NCI-H82 treated with DMSO at 0.1 percent for 48 hours (cell line): ENCODE data around the gene PELO.
"Not testable (repeated sequence)": the region's sequence is repeated elsewhere in the genome, so short reads cannot be mapped to it uniquely, and the experiment has no call there.

Source experiments
- DNase-seq: peaks from one replicate; lab custom pipeline; 2025; ENCODE audit not compliant: unreplicated experiment; lab: John Stamatoyannopoulos, UW

The PELO gene, protein sequence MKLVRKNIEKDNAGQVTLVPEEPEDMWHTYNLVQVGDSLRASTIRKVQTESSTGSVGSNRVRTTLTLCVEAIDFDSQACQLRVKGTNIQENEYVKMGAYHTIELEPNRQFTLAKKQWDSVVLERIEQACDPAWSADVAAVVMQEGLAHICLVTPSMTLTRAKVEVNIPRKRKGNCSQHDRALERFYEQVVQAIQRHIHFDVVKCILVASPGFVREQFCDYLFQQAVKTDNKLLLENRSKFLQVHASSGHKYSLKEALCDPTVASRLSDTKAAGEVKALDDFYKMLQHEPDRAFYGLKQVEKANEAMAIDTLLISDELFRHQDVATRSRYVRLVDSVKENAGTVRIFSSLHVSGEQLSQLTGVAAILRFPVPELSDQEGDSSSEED

DNA sequence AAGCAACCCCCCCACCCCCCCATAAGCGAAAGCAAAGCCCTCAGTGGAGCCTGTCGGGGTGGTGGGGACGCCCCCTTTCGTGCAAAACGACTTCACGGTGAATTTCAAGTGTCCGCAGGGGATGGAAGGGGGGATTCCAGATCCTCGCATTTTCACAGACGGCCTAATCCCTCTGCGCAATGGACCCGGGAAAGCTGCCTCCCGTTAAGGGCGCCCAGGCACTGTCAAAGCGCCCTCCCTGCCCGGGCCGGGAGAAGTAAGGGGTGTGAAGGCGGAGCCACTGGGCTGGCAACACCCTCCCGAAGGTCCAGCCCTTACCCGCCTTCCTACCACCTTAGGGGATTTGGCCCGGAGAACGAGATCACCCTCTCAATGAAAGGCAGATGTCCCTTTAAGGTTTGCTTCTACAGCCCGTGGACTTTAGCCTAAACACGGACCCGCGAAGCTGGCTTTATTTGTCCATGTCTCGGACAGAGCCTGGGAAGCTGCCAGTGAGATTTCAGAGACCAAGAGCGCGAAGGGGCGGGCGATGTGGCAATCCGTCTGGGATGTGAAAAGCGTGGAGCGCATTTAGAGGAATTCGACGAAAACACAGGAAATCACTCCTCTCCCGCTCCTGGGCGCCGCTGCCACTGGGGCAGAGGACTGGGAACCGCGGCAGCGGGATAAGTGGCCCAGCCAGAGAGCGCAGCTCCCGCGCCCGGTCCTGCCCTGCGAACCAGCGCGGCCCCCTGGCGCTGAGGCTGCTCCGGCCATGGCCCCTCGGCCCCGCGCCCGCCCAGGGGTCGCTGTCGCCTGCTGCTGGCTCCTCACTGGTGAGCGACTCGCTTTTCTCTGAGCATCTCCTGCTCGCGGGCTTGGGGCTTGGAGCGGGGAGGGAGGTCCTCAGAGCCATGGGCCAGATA lies at the start of gene PELO, which contains the start of gene ITGA1:
Gene PELO, plus strand, starts transcription at position 317 of the 905 bp plus-strand sequence. CDS start 12,479 bp downstream, outside the sequence.
Gene ITGA1, plus strand, starts transcription at position 317 of the 905 bp plus-strand sequence. Its CDS starts 438 bp downstream, at position 755.
- no peak for DNase-seq

DNA sequence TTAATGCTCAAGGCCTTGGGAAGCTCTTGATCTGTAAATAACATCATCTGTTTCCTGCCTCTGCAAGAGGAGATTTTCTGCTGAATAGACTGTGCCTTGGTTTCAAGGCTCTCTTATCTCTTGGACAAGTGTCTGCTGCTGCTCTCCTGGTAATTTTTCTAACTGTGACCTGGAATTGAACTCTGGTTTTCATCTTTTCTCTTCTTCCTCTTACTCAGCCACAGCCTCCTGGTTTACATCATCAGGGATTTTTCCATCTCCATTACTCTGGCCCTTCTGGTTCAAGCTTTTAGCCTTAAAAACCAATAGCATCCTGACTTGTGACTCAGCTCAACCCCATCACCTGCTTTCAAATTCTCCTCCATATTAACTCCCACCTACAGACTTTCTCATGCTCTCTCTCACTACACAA lies 49.6 kb upstream of the PELO start:
- DNase-seq, result no peak

DNA sequence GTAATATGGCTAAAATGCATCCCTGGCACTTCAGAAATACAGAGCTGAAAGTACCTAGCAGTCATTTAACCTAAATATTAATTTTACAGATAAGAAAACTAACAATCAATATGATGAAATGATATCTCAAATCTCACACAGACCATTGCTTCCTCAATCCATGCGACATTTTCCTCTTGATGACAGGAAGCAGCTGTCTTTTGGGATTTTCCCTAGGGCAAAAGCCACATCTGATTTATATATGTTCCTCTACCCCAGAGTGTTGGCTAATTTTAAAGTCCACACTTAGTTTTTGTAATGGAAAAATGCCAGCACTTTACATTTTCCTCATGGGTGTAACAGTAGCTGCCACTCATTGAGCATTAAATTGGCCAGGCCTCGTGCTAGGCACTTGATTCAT lies 47.7 kb upstream of the PELO start:
- no peak for DNase-seq

DNA sequence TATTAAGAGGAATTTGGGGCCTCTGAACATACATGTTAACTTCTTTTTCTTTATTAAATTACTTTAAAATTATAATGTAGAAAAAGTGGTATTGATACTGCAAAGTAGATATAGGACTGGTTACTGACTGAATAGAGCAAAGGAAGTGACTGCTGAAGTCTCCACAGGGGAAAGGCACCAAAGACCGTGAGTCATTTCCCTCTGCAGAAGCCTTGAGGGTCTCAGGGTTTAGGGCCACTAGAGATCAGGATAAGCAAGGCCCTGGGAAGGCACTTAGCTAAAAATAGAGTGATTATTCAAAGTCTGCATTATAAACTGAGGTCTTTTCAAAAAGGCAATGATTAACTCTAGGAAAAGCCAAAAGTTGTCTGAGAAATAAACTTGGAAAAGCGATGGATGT lies 44.7 kb upstream of the PELO start:
- no peak for DNase-seq

DNA sequence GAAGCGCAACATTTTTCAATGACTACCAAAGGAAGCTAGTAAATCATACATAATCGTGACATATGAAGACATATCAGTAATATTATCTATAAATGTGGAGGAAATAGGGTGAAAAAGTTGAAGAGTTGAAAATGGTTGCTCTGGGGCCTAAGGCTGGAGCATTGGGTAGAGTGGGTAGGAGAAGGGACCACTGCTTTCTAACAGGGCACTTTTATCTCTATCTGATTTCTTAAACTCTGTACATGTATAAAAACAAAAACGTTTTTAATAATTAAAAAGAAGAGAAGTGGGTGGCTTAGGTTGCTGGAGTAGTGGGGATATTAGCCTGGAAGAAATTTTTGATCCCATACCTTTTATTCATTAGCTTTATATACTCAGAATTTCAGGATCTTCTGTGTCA lies 44.2 kb upstream of the PELO start:
- DNase-seq, result no peak

DNA sequence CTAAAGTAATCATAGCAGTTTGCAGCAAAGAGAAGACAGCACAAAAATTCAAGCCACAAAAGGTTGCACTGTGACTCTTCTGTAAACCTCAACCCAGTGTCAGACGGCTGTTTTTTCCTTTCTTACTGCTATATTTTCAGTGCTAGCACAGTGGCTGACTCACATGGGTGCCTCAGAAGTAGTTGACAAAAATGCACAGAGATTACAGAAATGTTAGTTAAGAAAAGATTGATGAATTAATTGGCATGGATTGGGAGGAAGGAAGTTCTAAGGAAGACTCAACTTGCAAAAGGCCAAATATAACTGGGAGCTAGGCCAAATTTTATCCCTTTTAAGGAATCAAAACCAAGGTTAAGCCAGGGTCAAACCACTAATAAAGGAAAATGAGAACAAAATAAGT lies 43.7 kb upstream of the PELO start:
- no peak for DNase-seq

DNA sequence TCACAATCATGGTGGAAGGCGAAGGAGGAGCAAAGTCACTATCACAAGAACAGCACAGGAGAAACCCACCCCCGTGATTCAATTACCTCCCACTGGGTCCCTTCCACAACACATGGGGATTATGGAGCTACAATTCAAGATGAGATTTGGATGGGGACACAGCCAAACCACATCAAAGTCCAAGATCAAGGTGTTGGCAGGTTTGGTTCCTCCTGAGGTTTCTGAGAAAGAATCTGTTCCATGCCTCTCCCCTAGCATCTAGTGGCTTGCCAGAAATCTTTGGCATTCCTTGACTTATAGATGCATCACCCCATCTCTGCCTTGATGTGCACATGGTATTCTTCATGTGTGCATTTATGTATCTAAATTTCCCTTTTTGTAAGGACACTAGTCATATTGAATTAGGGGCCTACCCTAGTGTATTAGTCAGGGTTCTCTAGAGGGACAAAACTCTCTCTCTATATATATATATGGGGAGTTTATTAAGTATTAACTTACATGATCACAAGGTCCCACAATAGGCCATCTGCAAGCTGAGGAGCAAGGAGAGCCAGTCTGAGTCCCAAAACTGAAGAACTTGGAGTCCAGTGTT lies 42.8 kb upstream of the PELO start:
- DNase-seq, result not testable (repeated sequence)

DNA sequence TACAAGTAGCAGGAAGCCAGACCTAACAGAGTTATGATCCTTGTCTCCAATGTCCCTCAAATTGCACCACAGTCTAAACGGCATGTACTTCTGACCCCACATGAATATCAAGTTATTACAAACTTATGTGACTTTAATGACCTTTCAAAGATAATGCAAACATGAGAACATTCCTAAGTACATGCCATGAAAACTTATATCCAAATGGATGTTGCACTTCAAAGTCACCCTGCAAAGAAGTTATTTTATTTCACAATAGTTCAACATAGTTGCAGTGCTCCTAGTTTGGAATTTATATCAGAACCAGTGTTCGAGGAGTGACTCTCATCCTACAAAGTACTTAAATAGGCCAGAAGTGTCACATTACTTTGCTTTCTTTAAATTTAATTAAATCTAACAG lies 41.2 kb upstream of the PELO start:
- no peak for DNase-seq

DNA sequence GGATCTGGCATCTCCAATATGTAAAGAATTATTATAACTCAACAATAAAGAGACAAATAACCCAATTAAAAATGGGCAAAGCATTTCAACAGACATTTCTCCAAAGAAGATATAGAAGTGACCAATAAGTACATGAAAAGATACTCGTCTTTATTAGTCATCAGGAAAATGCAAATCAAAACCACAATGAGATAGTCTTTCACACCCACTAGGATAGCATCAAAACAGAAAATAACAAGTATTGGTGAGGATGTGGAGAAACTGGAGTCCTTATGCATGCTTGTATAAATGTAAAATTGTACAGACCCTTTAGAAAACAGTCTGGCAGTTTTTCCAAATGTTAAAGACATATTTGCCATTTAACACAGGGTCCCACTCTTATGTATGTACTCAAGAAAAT lies 39.1 kb upstream of the PELO start:
- no peak for DNase-seq

DNA sequence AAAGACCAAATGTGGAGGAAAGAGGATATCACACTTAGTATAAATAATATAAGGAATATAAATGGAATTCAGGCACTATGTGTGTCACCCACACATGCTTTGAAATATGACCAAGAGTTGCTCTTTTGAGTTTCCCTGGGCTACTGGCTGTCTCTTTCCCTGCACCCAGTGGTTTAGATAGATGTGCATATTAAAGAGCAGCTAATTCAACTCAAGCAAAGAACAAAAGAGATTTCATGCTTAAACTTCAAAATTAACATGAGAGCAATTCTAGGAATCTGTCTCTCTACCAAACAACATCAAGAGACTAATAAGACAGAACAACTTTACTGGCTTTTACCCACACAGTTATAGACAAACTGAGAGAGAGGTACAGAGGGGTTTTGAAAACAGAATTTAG lies 38.0 kb upstream of the PELO start:
- DNase-seq, result no peak

DNA sequence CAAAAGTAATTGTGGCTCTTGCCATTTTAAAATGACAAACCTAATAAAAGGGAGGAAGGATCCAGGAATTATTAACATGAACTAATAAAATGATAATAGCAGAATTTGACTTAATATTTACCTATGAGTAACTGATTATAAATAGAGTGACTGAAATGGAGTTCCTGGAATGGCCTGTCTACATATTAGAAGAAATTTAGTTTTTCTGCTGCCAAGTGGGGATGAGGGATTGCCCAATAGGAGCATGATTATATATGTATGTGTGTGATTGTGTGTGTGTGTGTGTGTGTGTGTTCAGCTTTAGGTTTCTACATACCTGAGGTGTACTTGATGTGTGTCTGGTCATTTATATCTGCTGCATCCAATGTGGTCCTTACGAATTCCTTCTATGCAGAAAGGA lies 36.6 kb upstream of the PELO start:
- no peak for DNase-seq

DNA sequence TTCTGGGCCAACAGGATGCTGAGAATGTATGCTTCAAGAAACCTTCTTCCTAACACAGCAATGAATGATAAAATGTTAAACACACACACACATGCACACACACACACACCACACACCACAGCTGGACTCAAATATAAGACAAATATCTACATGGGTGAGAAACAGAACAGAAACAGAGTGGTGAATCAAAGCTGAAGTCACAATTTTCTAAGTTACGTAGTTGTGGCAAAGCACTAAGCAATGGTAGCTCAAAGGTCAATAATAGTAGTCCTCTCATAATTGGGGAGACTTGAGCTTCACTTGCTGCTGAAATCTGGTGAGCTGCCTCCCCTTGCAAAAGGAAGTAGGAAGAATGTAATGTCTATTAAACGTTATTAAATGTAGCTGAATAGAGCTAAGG lies 33.7 kb upstream of the PELO start:
- DNase-seq, result no peak

DNA sequence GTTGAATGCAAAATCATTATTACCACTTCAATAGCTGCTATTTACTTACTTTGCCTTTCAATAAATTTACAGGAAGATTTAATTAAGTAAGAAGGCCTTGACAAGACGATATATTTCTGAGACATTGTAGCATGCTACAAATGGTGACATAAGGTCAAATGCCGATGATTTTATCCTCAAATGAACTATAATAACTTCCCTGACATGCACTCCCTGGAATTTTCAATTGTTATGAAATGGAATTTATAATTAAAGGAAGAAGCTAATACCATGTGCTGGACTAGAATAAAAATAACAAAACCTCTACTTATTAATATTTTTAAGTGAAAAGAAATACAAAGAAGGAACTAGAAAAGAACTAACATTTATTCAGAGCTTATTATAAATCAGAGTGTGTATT lies 30.2 kb upstream of the PELO start:
- DNase-seq, result no peak

DNA sequence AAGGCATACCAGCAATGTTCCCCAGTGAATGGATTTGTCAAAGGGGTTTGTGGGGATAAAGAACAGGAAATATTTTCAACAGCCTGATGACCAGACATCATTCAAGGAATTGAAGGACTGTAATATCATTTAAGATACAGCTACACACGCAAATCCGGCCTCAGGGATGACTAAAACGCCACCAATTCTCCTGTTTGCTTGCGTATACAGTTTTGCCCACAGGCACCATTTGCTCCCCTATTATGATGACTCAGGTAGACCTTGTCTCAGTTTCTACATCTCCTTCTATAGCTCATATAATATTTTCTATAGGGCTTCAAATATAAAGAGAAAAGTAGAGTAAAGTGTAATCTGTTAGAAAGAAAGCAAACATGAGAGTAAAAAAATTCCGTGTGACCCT lies 29.7 kb upstream of the PELO start:
- no peak for DNase-seq

DNA sequence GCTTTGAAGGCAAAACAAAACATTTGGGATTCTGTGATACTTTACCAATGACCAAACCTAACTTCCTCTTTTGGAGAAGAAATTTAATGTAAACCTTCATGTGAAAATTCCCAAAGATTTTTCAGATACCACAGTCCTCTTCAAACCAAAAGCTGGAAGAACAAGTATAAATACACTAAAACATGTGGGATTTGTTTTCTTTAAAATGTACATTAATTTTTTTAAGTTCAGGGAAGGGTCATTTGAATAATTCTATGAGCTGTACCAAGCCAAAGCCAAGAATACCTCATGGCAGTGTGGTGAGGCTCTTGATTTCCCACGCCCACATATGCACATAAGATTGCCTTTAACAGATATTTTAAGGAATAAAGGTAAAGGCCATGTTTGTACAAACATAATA lies 28.4 kb upstream of the PELO start:
- DNase-seq, result no peak

DNA sequence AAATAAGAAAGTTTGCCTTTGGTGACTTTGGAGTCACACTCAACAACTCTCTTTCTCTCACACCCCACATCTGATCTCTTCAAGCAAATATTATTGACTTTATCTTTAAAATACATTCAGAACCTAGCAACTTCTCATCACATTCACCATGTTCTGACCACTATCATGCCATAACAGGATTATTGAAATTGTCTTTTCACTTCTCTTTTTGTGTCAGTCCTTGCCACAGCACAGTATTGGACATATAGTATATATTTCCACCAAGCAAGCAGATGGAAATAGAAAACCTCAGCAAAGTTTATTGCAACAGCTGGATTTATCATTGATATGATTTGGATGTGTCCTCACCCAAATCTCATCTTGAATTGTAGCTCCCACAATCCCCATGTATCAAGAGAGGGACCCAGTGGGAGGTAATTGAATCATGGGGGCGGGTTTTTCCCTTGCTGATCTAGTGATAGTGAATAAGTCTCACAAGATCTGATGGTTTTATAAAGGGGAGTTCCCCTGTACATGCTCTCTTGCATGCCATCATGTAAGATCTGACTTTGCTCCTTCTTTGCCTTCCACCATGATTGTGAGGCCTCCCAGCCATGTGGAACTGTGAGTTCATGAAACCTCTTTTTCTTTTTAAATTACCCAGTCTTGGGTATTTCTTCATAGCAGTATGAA lies 26.9 kb upstream of the PELO start:
- no peak for DNase-seq

DNA sequence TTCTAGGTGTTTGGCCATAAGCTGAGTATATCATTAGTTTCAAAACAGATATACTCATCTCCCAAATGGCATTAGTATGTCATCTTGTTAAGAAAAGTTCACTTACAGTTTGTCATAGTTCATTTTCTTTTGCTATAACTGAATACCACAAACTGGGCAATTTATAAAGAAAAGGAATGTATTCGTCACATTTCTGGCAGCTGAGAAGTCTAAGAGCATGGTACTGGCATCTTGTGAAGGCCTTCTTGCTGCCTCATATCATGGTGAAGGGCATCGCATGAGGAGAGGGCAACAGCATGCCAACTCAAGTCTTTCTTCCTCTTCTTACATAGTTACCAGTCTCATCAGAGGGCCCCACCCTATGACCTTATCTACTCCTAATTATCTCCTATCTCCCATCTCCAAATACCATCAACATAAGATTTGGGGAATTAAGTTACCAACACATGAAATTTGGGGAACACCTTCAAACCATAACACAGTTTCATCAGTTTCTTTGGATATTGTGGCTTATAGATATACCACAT lies 20.4 kb upstream of the PELO start:
- no peak for DNase-seq

DNA sequence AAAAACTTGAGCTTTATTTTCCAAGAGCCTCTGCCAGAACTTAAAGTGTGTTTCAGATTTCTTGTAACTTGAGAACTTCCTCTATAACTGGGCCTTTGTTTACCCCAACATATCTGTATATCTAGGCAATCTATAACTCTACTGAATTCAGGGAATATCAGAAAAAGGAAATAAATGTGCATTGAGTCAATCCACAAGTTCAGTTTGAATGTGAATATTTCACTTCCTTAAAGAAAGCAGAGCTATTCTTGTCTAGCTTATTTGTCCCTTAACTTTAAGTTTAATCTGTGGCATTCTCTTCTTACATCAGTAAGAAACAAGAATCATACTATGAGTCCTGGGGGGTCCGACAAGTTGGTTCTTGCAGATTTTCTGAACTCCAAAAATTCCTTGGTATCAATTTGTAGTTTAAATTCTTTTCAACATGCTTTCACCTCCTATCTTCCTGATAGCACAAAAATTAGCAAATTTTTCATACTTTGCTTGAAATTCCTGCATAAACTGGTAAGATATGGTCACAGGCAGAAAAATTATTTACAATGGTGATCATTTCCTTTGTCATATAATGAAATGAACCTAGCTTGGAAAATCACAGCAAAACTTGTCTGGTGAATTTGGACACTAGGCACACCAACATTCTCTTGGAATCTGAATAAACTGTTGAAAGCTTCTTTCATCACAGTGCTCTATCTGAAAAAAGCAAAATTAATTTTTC lies 19.8 kb upstream of the PELO start:
- no peak for DNase-seq

DNA sequence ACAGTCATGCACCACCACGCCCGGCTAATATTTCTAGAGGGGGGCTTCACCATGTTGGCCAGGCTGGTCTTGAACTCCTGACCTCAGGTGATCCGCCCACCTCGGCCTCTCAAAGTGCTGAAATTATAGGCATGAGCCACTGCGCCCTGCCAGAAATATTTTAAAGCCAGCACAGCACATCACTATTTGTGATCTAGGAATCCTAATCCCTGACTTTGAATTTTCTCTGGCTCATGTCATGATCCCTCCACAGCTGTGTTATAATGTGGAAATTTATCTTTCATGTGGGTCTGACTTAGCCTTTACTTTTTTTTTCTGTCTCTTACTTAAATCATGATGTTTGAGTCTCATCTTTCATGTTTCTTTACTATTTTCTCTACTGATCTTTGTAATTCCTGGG lies 18.7 kb upstream of the PELO start:
- no peak for DNase-seq

DNA sequence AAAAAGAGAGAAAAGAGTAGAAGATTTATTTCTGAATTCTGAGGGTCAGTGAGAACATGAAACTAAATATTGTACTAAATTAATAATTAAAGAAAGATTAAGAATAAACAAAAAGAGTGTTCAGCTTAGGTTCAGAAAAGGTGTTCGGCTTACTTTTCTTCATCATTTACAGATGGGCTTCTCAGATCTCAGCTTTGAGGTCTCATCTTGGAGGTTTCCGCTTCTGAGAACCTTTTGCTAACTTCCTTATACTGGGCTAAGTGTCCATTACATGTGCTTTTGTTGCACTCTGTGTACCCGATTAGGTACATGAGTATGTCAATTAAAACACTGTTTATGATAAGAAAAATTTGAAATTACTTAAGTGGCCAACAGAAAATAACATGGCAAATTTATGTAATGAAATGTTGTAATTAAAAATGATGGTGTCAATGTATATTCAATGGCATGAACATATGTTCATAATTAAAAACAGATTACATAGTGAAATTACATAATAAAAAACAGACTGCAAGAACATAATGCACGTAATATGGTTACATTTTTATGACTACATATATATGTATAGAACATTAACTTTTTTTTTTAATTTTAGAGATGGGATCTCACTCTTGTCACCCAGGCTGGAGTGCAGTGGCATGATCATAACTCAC lies 17.3 kb upstream of the PELO start:
- no peak for DNase-seq
